CD4-positive, alpha-beta memory T cell (primary cell): ENCODE results near the gene HS3ST5. TPM values are rescaled to one million over a fixed set of nuclear protein-coding genes. Genes with fewer than 3 reads are reported as not detected.

Source experiments
- CTCF ChIA-PET: fragments of 350-600 bp; sonication (Branson Sonifier 250); formaldehyde crosslinking; loops from one replicate; lab custom pipeline; 2021; ENCODE audit warnings: inconsistent platforms; ENCODE audit not compliant: partially characterized antibody; lab: Charles Lee
- POLR2A ChIA-PET: fragments of 350-600 bp; sonication (Branson Sonifier 250); formaldehyde crosslinking; loops from one replicate; lab custom pipeline; 2021; ENCODE audit not compliant: partially characterized antibody; lab: Charles Lee
- DNase-seq, 5 donors: peaks; one replicate each; pipeline versions ENCODE4 v3.0.0 to v3.0.0-alpha.2; 2020 to 2022; ENCODE audit warnings: mixed read lengths in 1 of 5
- H3K27ac ChIP-seq: one replicate; pipeline ENCODE4 v1.7.0; 2013; ENCODE audit warnings: low read depth, low read length
- H3K27me3 ChIP-seq: 2 replicates; pipeline ENCODE4 v1.7.0; 2013; ENCODE audit warnings: mild to moderate bottlenecking, low read length, moderate library complexity; ENCODE audit not compliant: insufficient read depth
- H3K36me3 ChIP-seq: 2 replicates; pipeline ENCODE4 v1.7.0; 2013; ENCODE audit warnings: mild to moderate bottlenecking, low read length, moderate library complexity; ENCODE audit not compliant: insufficient read depth
- H3K4me1 ChIP-seq: 2 replicates; pipeline ENCODE4 v1.7.0; 2013; ENCODE audit warnings: mild to moderate bottlenecking, low read length, moderate library complexity; ENCODE audit not compliant: insufficient read depth
- H3K4me3 ChIP-seq, 2 donors: one replicate each; pipeline ENCODE4 v1.7.0; 2013; ENCODE audit warnings: low read length in 2 of 2, mild to moderate bottlenecking in 1 of 2
- H3K9me3 ChIP-seq, 2 donors: one replicate each; pipeline ENCODE4 v1.7.0; 2013; ENCODE audit warnings: low read length in 2 of 2, control low read depth in 1 of 2; ENCODE audit not compliant: control insufficient read depth in 1 of 2
- H3K27ac Mint-ChIP-seq, 7 donors: one replicate each; pipeline ENCODE4 v1.8.0; 2020 to 2021; ENCODE audit warnings: mixed read lengths in 7 of 7, mild to moderate bottlenecking in 6 of 7, inconsistent platforms in 3 of 7, moderate library complexity in 3 of 7
- H3K27me3 Mint-ChIP-seq, 2 donors: one replicate each; pipeline ENCODE4 v1.8.0; 2020 to 2021; ENCODE audit warnings: mixed read lengths in 2 of 2
- H3K36me3 Mint-ChIP-seq, 2 donors: one replicate each; pipeline ENCODE4 v1.8.0; 2020 to 2021; ENCODE audit warnings: mixed read lengths in 2 of 2, inconsistent platforms in 1 of 2, mild to moderate bottlenecking in 1 of 2
- H3K4me1 Mint-ChIP-seq, 4 donors: one replicate each; pipeline ENCODE4 v1.8.0; 2020 to 2021; ENCODE audit warnings: mixed read lengths in 4 of 4, mild to moderate bottlenecking in 1 of 4
- H3K4me3 Mint-ChIP-seq, 8 donors: one replicate each; pipeline ENCODE4 v1.8.0; 2020 to 2021; ENCODE audit warnings: mixed read lengths in 8 of 8, mild to moderate bottlenecking in 7 of 8, moderate library complexity in 6 of 8, inconsistent platforms in 3 of 8
- H3K9me3 Mint-ChIP-seq, 8 donors: one replicate each; pipeline ENCODE4 v1.8.0; 2020 to 2021; ENCODE audit warnings: mixed read lengths in 8 of 8, mild to moderate bottlenecking in 5 of 8, inconsistent platforms in 3 of 8, moderate library complexity in 1 of 8
- intact Hi-C: fragments of 100-400 bp; cut with micrococcal nuclease; formaldehyde crosslinking; loops from one replicate; pipeline ENCODE4 v1.15.1; 2023
- polyA plus RNA-seq, 2 donors: library from polyadenylated mRNA; unstranded; fragments of 300-500 nt; fragmentation: Illumina TruSeq; gene quantifications; one replicate each; pipeline ENCODE4 v1.2.3, GENCODE V29; 2021
- total RNA-seq, 2 experiments: library from RNA; stranded (reverse); gene quantifications; one replicate each; pipeline ENCODE4 v1.2.3, GENCODE V29; 2021

Gene HS3ST5
- total and polyA plus RNA-seq, 4 experiments from 2014 or later: not detected

DNA sequence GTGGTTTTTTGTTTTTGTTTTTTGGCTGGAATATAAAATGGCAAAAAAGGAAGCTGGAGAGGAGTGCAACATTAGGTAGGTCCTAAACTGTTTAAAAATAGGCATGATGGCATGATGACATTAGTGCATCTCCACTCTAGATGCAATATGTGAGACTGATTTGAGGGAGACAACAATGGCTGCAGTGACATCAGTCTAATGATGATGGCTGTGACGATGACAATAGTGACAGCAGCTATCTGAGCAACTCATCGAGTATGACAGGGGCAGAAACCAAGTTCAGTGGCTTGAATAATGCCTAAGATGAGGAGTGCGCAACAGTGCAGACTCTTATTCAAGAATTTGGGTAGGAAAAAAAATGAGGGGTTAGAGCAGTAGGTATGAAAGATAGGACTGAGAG, 82.0 kb downstream of the HS3ST5 start:
- Mint-ChIP-seq H3K4me1 (no peaks in the 10 kb centered on the region), H3K27me3 (no peaks in the 10 kb centered on the region), H3K36me3 (no peaks in the 10 kb centered on the region), H3K9me3 (peaks cover 0 to 3% (median 0%) of the 10 kb centered on the region in 8 donors), H3K4me3 (no peak overlapping the region), H3K27ac (no peak overlapping the region)
- DNase-seq: no peak
- Histone ChIP-seq H3K36me3 (no peaks in the 10 kb centered on the region), H3K4me3 (no peak overlapping the region), H3K27ac (no peak overlapping the region), H3K9me3 (no peaks in the 10 kb centered on the region), H3K27me3 (no peaks in the 10 kb centered on the region), H3K4me1 (no peaks in the 10 kb centered on the region)
- ChIA-PET POLR2A (no interaction called here), CTCF (no interaction called here)
- intact Hi-C loops: no loop called here

DNA sequence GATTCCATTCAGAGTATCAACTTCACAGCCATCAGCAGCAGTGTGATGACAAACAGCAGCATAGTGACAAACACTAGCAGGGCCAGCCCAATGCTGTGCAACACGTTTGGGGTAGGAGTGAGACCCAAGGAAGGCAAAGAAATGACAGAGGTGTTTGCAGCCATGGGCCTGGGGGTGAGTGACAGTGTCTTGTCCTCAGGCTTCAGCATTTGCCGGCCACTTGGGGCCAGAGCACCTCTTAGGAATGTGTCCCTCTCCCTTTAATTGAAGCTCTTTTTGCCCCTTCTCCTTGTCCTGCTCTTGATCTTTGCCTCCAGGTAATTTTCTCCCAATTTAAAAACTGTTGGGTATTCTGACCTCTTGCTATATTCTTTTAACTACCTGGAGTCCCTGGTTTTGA, 84.4 kb downstream of the HS3ST5 start:
- Histone ChIP-seq H3K9me3 (no peaks in the 10 kb centered on the region), H3K4me1 (no peaks in the 10 kb centered on the region), H3K4me3 (no peak overlapping the region), H3K36me3 (no peaks in the 10 kb centered on the region), H3K27me3 (no peaks in the 10 kb centered on the region), H3K27ac (no peak overlapping the region)
- H3K27ac Mint-ChIP-seq: no peak overlapping the region
- DNase-seq: no peak
- ChIA-PET POLR2A (no interaction called here), CTCF (no interaction called here)
- H3K27me3 Mint-ChIP-seq: no peaks in the 10 kb centered on the region
- no peak overlapping the region for H3K4me3 Mint-ChIP-seq
- no peaks in the 10 kb centered on the region for H3K4me1 Mint-ChIP-seq
- peaks cover 0 to 4% (median 0%) of the 10 kb centered on the region in 8 donors for H3K9me3 Mint-ChIP-seq
- intact Hi-C loops: no loop called here
- H3K36me3 Mint-ChIP-seq: no peaks in the 10 kb centered on the region

DNA sequence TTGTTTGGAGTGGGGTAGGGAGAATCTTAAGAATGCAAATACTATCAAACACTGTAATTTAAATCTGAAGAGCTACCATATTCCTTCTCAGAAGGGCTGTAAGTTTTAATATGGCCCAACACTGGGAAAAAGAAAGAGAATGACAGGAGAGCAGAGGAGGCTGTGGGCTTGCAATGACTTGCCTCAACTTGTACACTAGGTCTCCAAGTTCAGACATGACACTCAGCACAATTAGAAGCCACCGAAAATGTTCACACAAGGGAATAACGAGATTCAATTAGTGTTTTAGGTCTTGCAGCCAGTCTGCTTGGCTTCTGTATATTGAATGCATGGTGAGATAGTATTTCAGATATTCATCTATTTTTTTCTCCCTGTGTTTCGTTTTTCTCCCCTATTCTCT, 89.4 kb downstream of the HS3ST5 start:
- peaks cover 0 to 6% (median 0%) of the 10 kb centered on the region in 8 donors for H3K9me3 Mint-ChIP-seq
- H3K36me3 Mint-ChIP-seq: no peaks in the 10 kb centered on the region
- Histone ChIP-seq H3K9me3 (no peaks in the 10 kb centered on the region), H3K4me3 (no peak overlapping the region), H3K36me3 (no peaks in the 10 kb centered on the region), H3K27ac (no peak overlapping the region), H3K27me3 (no peaks in the 10 kb centered on the region), H3K4me1 (no peaks in the 10 kb centered on the region)
- CTCF ChIA-PET: no interaction called here
- H3K4me3 Mint-ChIP-seq: no peak overlapping the region
- no peaks in the 10 kb centered on the region for H3K27me3 Mint-ChIP-seq
- DNase-seq: no peak
- no peak overlapping the region for H3K27ac Mint-ChIP-seq
- intact Hi-C loops: no loop called here
- POLR2A ChIA-PET: no interaction called here
- H3K4me1 Mint-ChIP-seq: no peaks in the 10 kb centered on the region

DNA sequence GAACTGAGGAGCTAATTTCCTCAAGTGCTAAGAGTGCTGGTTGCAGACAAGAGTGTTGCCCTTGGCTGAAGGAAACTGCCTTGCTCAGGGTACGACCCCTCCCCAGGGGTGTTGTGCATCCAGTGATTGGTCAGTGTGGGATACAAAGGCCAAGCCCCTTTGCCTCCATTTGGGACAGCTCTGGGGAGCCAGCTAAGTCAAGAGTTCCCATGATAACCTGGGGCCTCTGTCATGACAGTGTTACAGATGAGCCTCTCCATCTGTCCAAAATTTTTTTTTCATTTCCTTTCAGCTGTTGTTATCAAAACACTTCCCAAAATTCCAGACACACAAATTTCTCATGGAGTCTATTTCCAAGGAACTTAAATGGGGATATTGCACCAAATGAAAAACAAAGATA, 93.3 kb downstream of the HS3ST5 start:
- peaks cover 0 to 4% (median 0%) of the 10 kb centered on the region in 8 donors for H3K9me3 Mint-ChIP-seq
- no peak overlapping the region for H3K4me3 Mint-ChIP-seq
- H3K27me3 Mint-ChIP-seq: no peaks in the 10 kb centered on the region
- no peaks in the 10 kb centered on the region for H3K9me3 ChIP-seq
- intact Hi-C loops: no loop called here
- H3K36me3 Mint-ChIP-seq: no peaks in the 10 kb centered on the region
- no peak overlapping the region for H3K27ac Mint-ChIP-seq
- H3K27me3 ChIP-seq: no peaks in the 10 kb centered on the region
- POLR2A ChIA-PET: no interaction called here
- H3K4me1 ChIP-seq: no peaks in the 10 kb centered on the region
- H3K4me3 ChIP-seq: no peak overlapping the region
- CTCF ChIA-PET: no interaction called here
- H3K27ac ChIP-seq: no peak overlapping the region
- H3K36me3 ChIP-seq: no peaks in the 10 kb centered on the region
- no peak for DNase-seq
- no peaks in the 10 kb centered on the region for H3K4me1 Mint-ChIP-seq

DNA sequence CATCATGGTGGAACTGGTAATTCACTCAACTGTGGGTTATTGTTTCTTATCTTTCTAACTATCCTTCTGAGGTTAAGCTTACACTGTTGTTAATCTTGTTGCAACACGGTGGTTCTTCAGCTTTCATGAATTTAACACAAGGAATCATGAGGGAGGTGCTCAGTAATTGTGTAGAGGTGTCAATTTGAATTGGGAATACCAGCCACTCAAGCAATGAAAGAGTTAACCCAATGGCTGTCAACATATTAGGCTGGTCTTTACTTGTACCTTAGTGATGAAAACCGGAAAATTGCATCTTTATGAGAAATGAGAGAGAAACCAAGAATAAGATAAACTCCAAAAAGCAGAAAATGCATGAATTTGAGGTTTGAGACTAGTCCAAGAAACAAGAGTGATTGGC, 95.7 kb downstream of the HS3ST5 start:
- H3K9me3 Mint-ChIP-seq: peaks cover 0 to 4% (median 0%) of the 10 kb centered on the region in 8 donors
- no peak overlapping the region for H3K27ac Mint-ChIP-seq

DNA sequence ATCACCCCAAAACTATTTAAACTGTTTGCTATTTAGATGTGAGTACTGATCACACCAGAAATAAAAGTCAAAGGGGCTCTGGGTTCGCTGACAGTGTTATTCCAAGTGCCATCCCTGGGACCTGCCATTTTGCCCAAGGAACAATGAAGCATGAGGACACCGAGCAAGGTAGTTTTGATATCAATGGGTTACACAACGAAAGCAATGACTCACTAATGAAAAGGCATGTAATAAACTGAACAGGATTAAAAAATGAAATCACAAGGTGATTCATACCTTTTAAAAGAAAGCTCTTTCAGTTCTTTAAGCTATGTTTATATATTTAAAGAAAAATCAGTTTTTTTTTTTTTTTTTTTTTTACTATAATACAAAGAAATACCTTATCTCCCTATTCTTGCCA, 102.0 kb downstream of the HS3ST5 start:
- intact Hi-C loops: no loop called here
- Mint-ChIP-seq H3K4me3 (no peak overlapping the region), H3K27me3 (no peaks in the 10 kb centered on the region), H3K27ac (no peak overlapping the region), H3K36me3 (no peaks in the 10 kb centered on the region), H3K9me3 (peaks cover 0 to 2% (median 0%) of the 10 kb centered on the region in 8 donors), H3K4me1 (no peaks in the 10 kb centered on the region)
- no peak for DNase-seq
- H3K27me3 ChIP-seq: no peaks in the 10 kb centered on the region
- ChIA-PET CTCF (no interaction called here), POLR2A (no interaction called here)
- H3K4me1 ChIP-seq: no peaks in the 10 kb centered on the region
- no peak overlapping the region for H3K4me3 ChIP-seq
- no peak overlapping the region for H3K27ac ChIP-seq
- H3K9me3 ChIP-seq: no peaks in the 10 kb centered on the region
- no peaks in the 10 kb centered on the region for H3K36me3 ChIP-seq

More for the DNA sequence above, 95.7 kb downstream of the HS3ST5 start:
- Mint-ChIP-seq H3K4me3 (no peak overlapping the region), H3K36me3 (no peaks in the 10 kb centered on the region), H3K4me1 (no peaks in the 10 kb centered on the region), H3K27me3 (no peaks in the 10 kb centered on the region)
- Histone ChIP-seq H3K4me1 (no peaks in the 10 kb centered on the region), H3K9me3 (no peaks in the 10 kb centered on the region), H3K36me3 (no peaks in the 10 kb centered on the region), H3K4me3 (no peak overlapping the region), H3K27me3 (no peaks in the 10 kb centered on the region), H3K27ac (no peak overlapping the region)
- DNase-seq: no peak
- intact Hi-C loops: no loop called here
- ChIA-PET POLR2A (no interaction called here), CTCF (no interaction called here)

DNA sequence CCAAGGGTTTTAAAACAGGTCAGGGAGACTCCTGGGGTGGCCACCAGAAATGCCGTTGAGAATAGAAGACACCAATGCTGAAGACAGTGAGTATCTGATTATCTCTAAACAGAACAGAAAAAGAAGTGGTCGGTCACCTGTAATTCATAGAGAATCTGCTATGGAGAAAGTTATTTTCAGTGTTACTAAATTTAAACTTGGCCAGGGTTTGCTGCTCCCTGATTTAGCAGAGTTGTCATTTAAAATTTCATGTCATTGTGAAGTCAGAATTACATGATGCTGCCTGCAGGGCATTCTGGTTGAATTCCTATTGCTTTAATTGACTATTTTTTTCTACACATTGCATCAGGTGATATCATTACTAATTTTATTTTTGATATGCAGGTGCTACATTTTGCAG, 114.1 kb downstream of the HS3ST5 start:
- ChIA-PET CTCF (no interaction called here), POLR2A (no interaction called here)
- H3K27me3 ChIP-seq: no peaks in the 10 kb centered on the region
- intact Hi-C loops: no loop called here
- H3K27ac ChIP-seq: no peak overlapping the region
- H3K36me3 ChIP-seq: no peaks in the 10 kb centered on the region
- no peak overlapping the region for H3K4me3 ChIP-seq
- Mint-ChIP-seq H3K9me3 (peaks cover 0 to 8% (median 0%) of the 10 kb centered on the region in 8 donors), H3K27ac (no peak overlapping the region), H3K36me3 (no peaks in the 10 kb centered on the region), H3K4me3 (no peak overlapping the region), H3K4me1 (no peaks in the 10 kb centered on the region), H3K27me3 (peaks cover 0 to 2% of the 10 kb centered on the region in 2 donors)
- no peaks in the 10 kb centered on the region for H3K4me1 ChIP-seq
- no peak for DNase-seq
- H3K9me3 ChIP-seq: no peaks in the 10 kb centered on the region

DNA sequence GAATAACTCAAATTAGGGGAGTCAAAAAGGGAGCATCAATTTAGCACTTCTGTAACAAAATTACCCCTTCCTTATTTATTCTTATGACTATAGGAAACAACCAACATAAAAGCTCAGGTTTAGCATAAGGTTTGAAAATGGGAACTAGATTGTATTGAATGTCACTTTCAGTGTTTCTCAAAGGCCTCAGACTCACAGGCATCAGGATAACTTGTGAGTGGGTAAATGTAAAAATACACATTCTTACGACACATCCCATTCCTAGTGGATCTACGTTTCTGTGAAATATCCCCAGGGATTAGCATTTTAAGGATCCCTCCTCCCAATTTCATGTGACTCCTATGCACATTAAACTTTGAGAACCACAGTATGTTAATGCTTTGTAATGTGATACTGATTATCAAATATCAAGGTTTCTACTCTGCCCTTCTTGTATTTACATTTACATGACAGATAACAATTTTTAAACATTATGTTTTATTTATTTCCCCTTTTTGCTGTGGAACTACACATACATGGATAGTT, 114.8 kb downstream of the HS3ST5 start:
- Histone ChIP-seq H3K36me3 (no peaks in the 10 kb centered on the region), H3K4me3 (no peak overlapping the region), H3K27ac (no peak overlapping the region), H3K9me3 (no peaks in the 10 kb centered on the region), H3K4me1 (no peaks in the 10 kb centered on the region), H3K27me3 (no peaks in the 10 kb centered on the region)
- intact Hi-C loops: no loop called here
- Mint-ChIP-seq H3K27me3 (peaks cover 0 to 2% of the 10 kb centered on the region in 2 donors), H3K36me3 (no peaks in the 10 kb centered on the region), H3K9me3 (peaks cover 0 to 8% (median 0%) of the 10 kb centered on the region in 8 donors), H3K27ac (no peak overlapping the region), H3K4me1 (no peaks in the 10 kb centered on the region), H3K4me3 (no peak overlapping the region)
- no peak for DNase-seq
- CTCF ChIA-PET: no interaction called here
- POLR2A ChIA-PET: no interaction called here
